SK-N-SH (cell line): Measurements from ENCODE around the gene KCNJ4. TPM values are rescaled to one million over a fixed set of nuclear protein-coding genes. Genes with fewer than 3 reads are reported as not detected.

Experiments
- CTCF ChIA-PET: fragments of 300-600, 350-600 bp; formaldehyde crosslinking; extraction: SDS; loops from one replicate; lab custom pipeline; 2021; lab: Yijun Ruan, JAX
- POLR2A ChIA-PET: fragments of 350-600 bp; sonication (Branson Sonifier 250); formaldehyde crosslinking; extraction: SDS; loops from one replicate; lab custom pipeline; 2020; ENCODE audit warnings: antibody characterized with exemption, inconsistent platforms; lab: Yijun Ruan, JAX
- DNase-seq: peaks from one replicate; pipeline ENCODE4 v3.0.0; 2012
- H2AFZ ChIP-seq: fragments of 200-600 bp; sonication (generic); 2 replicates; pipeline ENCODE4 v1.8.1; 2016; ENCODE audit warnings: antibody characterized with exemption, mild to moderate bottlenecking, low read depth
- H3F3A ChIP-seq: fragments of 200-600 bp; sonication (generic); replicated peaks from 2 replicates; pipeline ENCODE3; 2016; ENCODE audit warnings: antibody characterized with exemption, mild to moderate bottlenecking; ENCODE audit not compliant: insufficient read depth
- H3K27ac ChIP-seq, 2 experiments: fragments of 200-500 bp in 1 of 2; fragments of 200-600 bp in 1 of 2; sonication (Bioruptor generic) in 1 of 2; sonication (generic), shearing (Covaris generic) in 1 of 2; 2 replicates each; pipeline versions ENCODE4 v1.5.1 to v1.6.1; 2014 to 2016; ENCODE audit warnings: low read depth in 2 of 2, inconsistent platforms in 1 of 2, low read length in 1 of 2, mild to moderate bottlenecking in 1 of 2, mixed read lengths in 1 of 2
- H3K27me3 ChIP-seq: fragments of 200-600 bp; sonication (generic), shearing (Covaris generic); 2 replicates; pipeline ENCODE4 v1.6.1; 2016; ENCODE audit warnings: mixed run types; ENCODE audit not compliant: insufficient read depth
- H3K36me3 ChIP-seq, 2 experiments: fragments of 200-500 bp in 1 of 2; fragments of 200-600 bp in 1 of 2; sonication (Bioruptor generic) in 1 of 2; sonication (generic) in 1 of 2; replicated peaks in 1 of 2; 2 replicates each; pipeline versions ENCODE3 to v1.5.1; 2014 to 2016; ENCODE audit warnings: low read length in 1 of 2, mild to moderate bottlenecking in 1 of 2; ENCODE audit not compliant: insufficient read depth in 2 of 2, control insufficient read depth in 1 of 2
- H3K4me1 ChIP-seq, 2 experiments: fragments of 200-500 bp in 1 of 2; fragments of 200-600 bp in 1 of 2; sonication (Bioruptor generic) in 1 of 2; sonication (generic), shearing (Covaris generic) in 1 of 2; 2 replicates each; pipeline versions ENCODE4 v1.5.1 to v1.6.1; 2014 to 2016; ENCODE audit warnings: low read depth in 1 of 2, low read length in 1 of 2, mixed run types in 1 of 2; ENCODE audit not compliant: insufficient read depth in 2 of 2, control insufficient read depth in 1 of 2
- H3K4me2 ChIP-seq: fragments of 200-600 bp; sonication (generic), shearing (Covaris generic); 2 replicates; pipeline ENCODE4 v1.6.1; 2017; ENCODE audit warnings: mixed run types
- H3K4me3 ChIP-seq, 2 experiments: fragments of 200-500 bp in 1 of 2; fragments of 200-600 bp in 1 of 2; sonication (Bioruptor generic) in 1 of 2; sonication (generic), shearing (Covaris generic) in 1 of 2; 2 replicates each; pipeline versions ENCODE4 v1.5.1 to v1.8.1; 2014 to 2016; ENCODE audit warnings: low read depth in 2 of 2, inconsistent platforms in 1 of 2, low read length in 1 of 2, mild to moderate bottlenecking in 1 of 2, mixed read lengths in 1 of 2, moderate library complexity in 1 of 2
- H3K79me2 ChIP-seq: fragments of 200-600 bp; sonication (generic); 2 replicates; pipeline ENCODE4 v1.8.1; 2017; ENCODE audit warnings: mild to moderate bottlenecking; ENCODE audit not compliant: insufficient read depth
- H3K9ac ChIP-seq: fragments of 200-600 bp; sonication (generic); 2 replicates; pipeline ENCODE4 v1.6.1; 2017; ENCODE audit warnings: mixed run types
- H3K9me2 ChIP-seq: fragments of 200-600 bp; sonication (generic); 2 replicates; pipeline ENCODE4 v1.6.1; 2017; ENCODE audit warnings: mixed run types
- H3K9me3 ChIP-seq: fragments of 200-600 bp; sonication (generic); 2 replicates; pipeline ENCODE4 v1.6.1; 2017; ENCODE audit warnings: mixed run types, mild to moderate bottlenecking, moderate library complexity
- H4K20me1 ChIP-seq: fragments of 200-600 bp; sonication (generic); 2 replicates; pipeline ENCODE4 v1.6.1; 2017; ENCODE audit warnings: mild to moderate bottlenecking, mixed run types; ENCODE audit not compliant: insufficient read depth
- CHD2 ChIP-seq: fragments of 150-350 bp; IDR thresholded peaks from 2 replicates; pipeline ENCODE4 v1.6.1; 2018; ENCODE audit warnings: low read length; ENCODE audit not compliant: partially characterized antibody
- FOXM1 ChIP-seq: IDR thresholded peaks from 2 replicates; pipeline ENCODE4 v1.4.0; 2012; ENCODE audit warnings: low read depth, mild to moderate bottlenecking
- GABPA ChIP-seq: IDR thresholded peaks from 2 replicates; pipeline ENCODE4 v1.4.0; 2012; ENCODE audit warnings: low read depth, mild to moderate bottlenecking
- GATA2 ChIP-seq: sonication (generic); formaldehyde crosslinking; IDR thresholded peaks from 2 replicates; pipeline ENCODE4 v1.5.0; 2020; ENCODE audit warnings: mild to moderate bottlenecking, missing genetic modification reagents
- RAD21 ChIP-seq: IDR thresholded peaks from 2 replicates; pipeline ENCODE4 v1.6.1; 2012; ENCODE audit warnings: mild to moderate bottlenecking, low read length
- RCOR1 ChIP-seq: fragments of 150-350 bp; IDR thresholded peaks from 2 replicates; pipeline ENCODE4 v1.6.1; 2017; ENCODE audit warnings: antibody characterized with exemption, low read length
- RXRA ChIP-seq: IDR thresholded peaks from 2 replicates; pipeline ENCODE4 v1.4.0; 2012; ENCODE audit warnings: low read depth, mild to moderate bottlenecking, borderline replicate concordance
- SMC3 ChIP-seq: IDR thresholded peaks from 2 replicates; pipeline ENCODE4 v1.6.1; 2012; ENCODE audit warnings: low read depth, low read length, improper control_type of control experiment
- TEAD4 ChIP-seq: IDR thresholded peaks from 2 replicates; pipeline ENCODE4 v1.4.0; 2012; ENCODE audit warnings: mild to moderate bottlenecking, borderline replicate concordance; ENCODE audit not compliant: insufficient read depth
- YY1 ChIP-seq: IDR thresholded peaks from 2 replicates; pipeline ENCODE4 v1.4.0; 2012; ENCODE audit warnings: low read depth, mild to moderate bottlenecking
- WGBS: methylation state at CpG from one replicate; pipeline ENCODE4 v1.1.6; 2017; ENCODE audit warnings: low lambda C conversion rate; 5-methylcytosine and 5-hydroxymethylcytosine counted together
- polyA plus RNA-seq, 3 experiments: library from polyadenylated mRNA; depleted of rRNA; stranded (reverse); fragments of >200 nt; gene quantifications; 2 replicates each; pipeline ENCODE4 v1.2.3, GENCODE V29; 2012
- TF ChIP-seq, protein P1 (sequence below): fragments of 200-600 bp; sonication (generic); IDR thresholded peaks from 2 replicates; pipeline ENCODE4 v1.6.1; 2017; ENCODE audit warnings: antibody characterized with exemption, mild to moderate bottlenecking, moderate library complexity
- TF ChIP-seq, protein P2 (sequence below): IDR thresholded peaks from 2 replicates; pipeline ENCODE4 v1.4.0; 2012; ENCODE audit warnings: low read depth, borderline replicate concordance
- TF ChIP-seq, protein P3 (sequence below): IDR thresholded peaks from 2 replicates; pipeline ENCODE4 v1.6.1; 2012; ENCODE audit warnings: mild to moderate bottlenecking, low read depth, low read length, moderate library complexity

Gene KCNJ4
- polyA plus RNA-seq, 1 of the 3 experiments (the other 2 are of a cell fraction): not detected

DNA sequence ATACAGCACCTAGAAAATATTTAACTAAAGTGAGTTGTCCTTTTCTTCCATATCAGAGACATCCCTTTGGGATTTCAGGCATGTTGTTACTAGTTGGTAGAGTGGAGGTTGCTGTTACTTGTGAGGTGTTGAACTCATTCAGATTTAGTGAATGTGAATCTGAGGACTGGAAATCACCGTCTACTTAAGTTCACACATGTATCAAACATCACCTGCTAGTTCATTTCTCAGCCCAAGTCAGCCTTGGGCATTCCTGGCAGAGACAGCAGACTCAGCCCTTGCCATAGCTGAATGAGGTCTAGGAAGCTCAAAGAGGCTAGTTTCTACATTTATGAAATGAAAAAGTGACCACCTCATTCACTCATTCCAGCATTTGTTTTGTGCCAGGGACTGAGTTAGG, 22.6 kb upstream of the KCNJ4 start:
- Histone ChIP-seq H3K4me2 (no peak overlapping the region), H3F3A (peaks cover 11% of the 10 kb centered on the region), H3K4me3 (no peak overlapping the region), H3K9me2 (no peaks in the 10 kb centered on the region), H3K36me3 (peaks cover 8 to 12% of the 10 kb centered on the region in 2 experiments), H4K20me1 (no peaks in the 10 kb centered on the region), H2AFZ (no peak overlapping the region), H3K9ac (no peak overlapping the region), H3K27me3 (no peaks in the 10 kb centered on the region), H3K79me2 (no peaks in the 10 kb centered on the region), H3K27ac (no peak overlapping the region), H3K4me1 (no peaks in the 10 kb centered on the region), H3K9me3 (no peaks in the 10 kb centered on the region)
- no CpG with 5 or more reads among the region's 1 CpG for WGBS
- no peak for DNase-seq
- ChIA-PET CTCF (interaction anchor here (1.7 kb wide), 1 partner anchor 9 kb away, joined by 6 read pairs; the partner anchor contains the start of gene KDELR3), POLR2A (no interaction called here)
- TF ChIP-seq, protein P1, sequence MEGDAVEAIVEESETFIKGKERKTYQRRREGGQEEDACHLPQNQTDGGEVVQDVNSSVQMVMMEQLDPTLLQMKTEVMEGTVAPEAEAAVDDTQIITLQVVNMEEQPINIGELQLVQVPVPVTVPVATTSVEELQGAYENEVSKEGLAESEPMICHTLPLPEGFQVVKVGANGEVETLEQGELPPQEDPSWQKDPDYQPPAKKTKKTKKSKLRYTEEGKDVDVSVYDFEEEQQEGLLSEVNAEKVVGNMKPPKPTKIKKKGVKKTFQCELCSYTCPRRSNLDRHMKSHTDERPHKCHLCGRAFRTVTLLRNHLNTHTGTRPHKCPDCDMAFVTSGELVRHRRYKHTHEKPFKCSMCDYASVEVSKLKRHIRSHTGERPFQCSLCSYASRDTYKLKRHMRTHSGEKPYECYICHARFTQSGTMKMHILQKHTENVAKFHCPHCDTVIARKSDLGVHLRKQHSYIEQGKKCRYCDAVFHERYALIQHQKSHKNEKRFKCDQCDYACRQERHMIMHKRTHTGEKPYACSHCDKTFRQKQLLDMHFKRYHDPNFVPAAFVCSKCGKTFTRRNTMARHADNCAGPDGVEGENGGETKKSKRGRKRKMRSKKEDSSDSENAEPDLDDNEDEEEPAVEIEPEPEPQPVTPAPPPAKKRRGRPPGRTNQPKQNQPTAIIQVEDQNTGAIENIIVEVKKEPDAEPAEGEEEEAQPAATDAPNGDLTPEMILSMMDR: no peak
- TF ChIP-seq CHD2 (no peak), GATA2 (CRISPR knock-in tag) (no peak), FOXM1 (no peak), RXRA (no peak), SMC3 (no peak), RAD21 (no peak), YY1 (no peak), GABPA (no peak), TEAD4 (no peak), RCOR1 (no peak)
- TF ChIP-seq, protein P2, sequence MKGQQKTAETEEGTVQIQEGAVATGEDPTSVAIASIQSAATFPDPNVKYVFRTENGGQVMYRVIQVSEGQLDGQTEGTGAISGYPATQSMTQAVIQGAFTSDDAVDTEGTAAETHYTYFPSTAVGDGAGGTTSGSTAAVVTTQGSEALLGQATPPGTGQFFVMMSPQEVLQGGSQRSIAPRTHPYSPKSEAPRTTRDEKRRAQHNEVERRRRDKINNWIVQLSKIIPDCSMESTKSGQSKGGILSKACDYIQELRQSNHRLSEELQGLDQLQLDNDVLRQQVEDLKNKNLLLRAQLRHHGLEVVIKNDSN: no peak
- TF ChIP-seq, protein P3, sequence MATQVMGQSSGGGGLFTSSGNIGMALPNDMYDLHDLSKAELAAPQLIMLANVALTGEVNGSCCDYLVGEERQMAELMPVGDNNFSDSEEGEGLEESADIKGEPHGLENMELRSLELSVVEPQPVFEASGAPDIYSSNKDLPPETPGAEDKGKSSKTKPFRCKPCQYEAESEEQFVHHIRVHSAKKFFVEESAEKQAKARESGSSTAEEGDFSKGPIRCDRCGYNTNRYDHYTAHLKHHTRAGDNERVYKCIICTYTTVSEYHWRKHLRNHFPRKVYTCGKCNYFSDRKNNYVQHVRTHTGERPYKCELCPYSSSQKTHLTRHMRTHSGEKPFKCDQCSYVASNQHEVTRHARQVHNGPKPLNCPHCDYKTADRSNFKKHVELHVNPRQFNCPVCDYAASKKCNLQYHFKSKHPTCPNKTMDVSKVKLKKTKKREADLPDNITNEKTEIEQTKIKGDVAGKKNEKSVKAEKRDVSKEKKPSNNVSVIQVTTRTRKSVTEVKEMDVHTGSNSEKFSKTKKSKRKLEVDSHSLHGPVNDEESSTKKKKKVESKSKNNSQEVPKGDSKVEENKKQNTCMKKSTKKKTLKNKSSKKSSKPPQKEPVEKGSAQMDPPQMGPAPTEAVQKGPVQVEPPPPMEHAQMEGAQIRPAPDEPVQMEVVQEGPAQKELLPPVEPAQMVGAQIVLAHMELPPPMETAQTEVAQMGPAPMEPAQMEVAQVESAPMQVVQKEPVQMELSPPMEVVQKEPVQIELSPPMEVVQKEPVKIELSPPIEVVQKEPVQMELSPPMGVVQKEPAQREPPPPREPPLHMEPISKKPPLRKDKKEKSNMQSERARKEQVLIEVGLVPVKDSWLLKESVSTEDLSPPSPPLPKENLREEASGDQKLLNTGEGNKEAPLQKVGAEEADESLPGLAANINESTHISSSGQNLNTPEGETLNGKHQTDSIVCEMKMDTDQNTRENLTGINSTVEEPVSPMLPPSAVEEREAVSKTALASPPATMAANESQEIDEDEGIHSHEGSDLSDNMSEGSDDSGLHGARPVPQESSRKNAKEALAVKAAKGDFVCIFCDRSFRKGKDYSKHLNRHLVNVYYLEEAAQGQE: no peak
